K562 (cell line): Measurements from ENCODE around the gene MACROD2. TPM values are rescaled to one million over a fixed set of nuclear protein-coding genes. Genes with fewer than 3 reads are reported as not detected.

Experiments used
- ATAC-seq: fragments of 200-7000 bp; cut with Tn5 transposase; 3 replicates; pipeline ENCODE4 v1.9.1; 2020; ENCODE audit warnings: moderate library complexity
- BruUV-seq: library from RNA; stranded (reverse); fragments of 400-500 nt; replicated peaks from 2 replicates; lab custom pipeline; 2021; lab: Mats Ljungman, UMichigan
- CTCF ChIA-PET: fragments of 300-600 bp; formaldehyde crosslinking; extraction: SDS; loops from one replicate; lab custom pipeline; 2021; ENCODE audit warnings: low intra/inter-chr PET ratio; lab: Yijun Ruan, JAX
- POLR2A ChIA-PET: fragments of 300-600, 350-650 bp; sonication (Branson Sonifier 250); formaldehyde crosslinking; extraction: SDS; loops from one replicate; lab custom pipeline; 2021; ENCODE audit warnings: antibody characterized with exemption, inconsistent platforms; lab: Yijun Ruan, JAX
- DNase-seq, 4 experiments: peaks; one replicate each; pipeline versions ENCODE4 v3.0.0 to v3.0.0-alpha.2; 2011 to 2018; ENCODE audit warnings: low spot score in 3 of 4, mixed read lengths in 3 of 4; ENCODE audit errors: extremely low read depth in 1 of 4
- FAIRE-seq: peaks from 2 replicates; lab custom pipeline; 2011; peaks lifted over from hg19 to GRCh38; lab: Jason Lieb, UNC
- H2AFZ ChIP-seq: 2 replicates; pipeline ENCODE4 v1.6.0; 2011; ENCODE audit warnings: low read depth, low read length, control low read depth, inconsistent platforms
- H3K27ac ChIP-seq: fragments of 200-600 bp; 3 replicates; pipeline ENCODE4 v1.8.0; 2011; ENCODE audit warnings: low read depth, mild to moderate bottlenecking, control low read depth, inconsistent platforms, low read length, moderate library complexity, mixed read lengths; ENCODE audit errors: extremely low read depth
- H3K27me3 ChIP-seq, 2 experiments: fragments of 300-600 bp in 1 of 2; 2 replicates in 1 of 2; 3 replicates in 1 of 2; pipeline versions ENCODE4 v1.6.0 to v1.8.0; 2011; ENCODE audit warnings: inconsistent platforms in 2 of 2, low read length in 2 of 2, mild to moderate bottlenecking in 1 of 2, mixed read lengths in 1 of 2, moderate library complexity in 1 of 2; ENCODE audit not compliant: control insufficient read depth in 2 of 2, insufficient read depth in 2 of 2
- H3K36me3 ChIP-seq: fragments of 300-600 bp; 3 replicates; pipeline ENCODE4 v1.8.0; 2011; ENCODE audit warnings: mild to moderate bottlenecking, low read length, inconsistent platforms; ENCODE audit not compliant: control insufficient read depth, insufficient read depth
- H3K4me1 ChIP-seq, 2 experiments: fragments of 200-600 bp in 1 of 2; replicated peaks in 1 of 2; 2 replicates in 1 of 2; 3 replicates in 1 of 2; pipeline versions ENCODE4 v1.5.1 to v1.8.0; 2011; ENCODE audit warnings: inconsistent platforms in 2 of 2, low read length in 2 of 2, mild to moderate bottlenecking in 1 of 2, mixed read lengths in 1 of 2, moderate library complexity in 1 of 2; ENCODE audit not compliant: control insufficient read depth in 2 of 2, insufficient read depth in 2 of 2
- H3K4me2 ChIP-seq: 2 replicates; pipeline ENCODE4 v1.6.1; 2011; ENCODE audit warnings: low read length, control low read depth, inconsistent platforms, mixed read lengths; ENCODE audit not compliant: insufficient read depth
- H3K4me3 ChIP-seq: fragments of 200-600 bp; sonication (generic), shearing (Covaris generic); 2 replicates; pipeline ENCODE4 v1.5.1; 2016; ENCODE audit warnings: control low read depth, inconsistent platforms
- H3K79me2 ChIP-seq: fragments of 200-600 bp; 3 replicates; pipeline ENCODE4 v1.8.0; 2011; ENCODE audit warnings: low read length, inconsistent platforms; ENCODE audit not compliant: control insufficient read depth, insufficient read depth
- H3K9ac ChIP-seq, 2 experiments: 2 replicates each; pipeline versions ENCODE4 v1.6.0 to v1.6.1; 2011; ENCODE audit warnings: low read depth in 2 of 2, low read length in 2 of 2, control low read depth in 1 of 2, inconsistent platforms in 1 of 2, mild to moderate bottlenecking in 1 of 2, mixed read lengths in 1 of 2; ENCODE audit not compliant: insufficient read depth in 1 of 2
- H3K9me1 ChIP-seq: one replicate; pipeline ENCODE4 v1.6.0; 2011; ENCODE audit warnings: inconsistent platforms, mild to moderate bottlenecking, low read length, moderate library complexity; ENCODE audit not compliant: control insufficient read depth, insufficient read depth
- H3K9me3 ChIP-seq: replicated peaks from 2 replicates; pipeline ENCODE4 v1.5.1; 2011; ENCODE audit warnings: low read depth, low read length, inconsistent platforms; ENCODE audit not compliant: control insufficient read depth, insufficient read depth
- H4K20me1 ChIP-seq: replicated peaks from 2 replicates; pipeline ENCODE4 v1.6.1; 2011; ENCODE audit warnings: low read length, inconsistent platforms, mixed read lengths; ENCODE audit not compliant: control insufficient read depth, insufficient read depth
- CREB5 ChIP-seq: fragments of 250-450 bp; sonication (Bioruptor Pico); IDR thresholded peaks from 2 replicates; pipeline ENCODE4 v1.5.0; 2020; ENCODE audit warnings: mild to moderate bottlenecking
- NR0B1 ChIP-seq: fragments of 450-650 bp; IDR thresholded peaks from one replicate; pipeline ENCODE4 v1.6.1; 2018; ENCODE audit warnings: mild to moderate bottlenecking, moderate library complexity; ENCODE audit not compliant: partially characterized antibody
- PML ChIP-seq: IDR thresholded peaks from 2 replicates; pipeline ENCODE4 v1.6.1; 2012; ENCODE audit warnings: low read length, inconsistent platforms
- SMARCB1 ChIP-seq: IDR thresholded peaks from 2 replicates; pipeline ENCODE4 v1.6.1; 2011; ENCODE audit warnings: improper control_type of control experiment, low read depth; ENCODE audit not compliant: insufficient read length
- SMARCE1 ChIP-seq: fragments of 450-650 bp; IDR thresholded peaks from 2 replicates; pipeline ENCODE4 v1.7.1; 2016; ENCODE audit warnings: mild to moderate bottlenecking
- STAT6 ChIP-seq: sonication (generic); formaldehyde crosslinking; IDR thresholded peaks from 2 replicates; pipeline ENCODE4 v1.8.1; 2023; ENCODE audit warnings: mild to moderate bottlenecking, missing genetic modification reagents
- ZKSCAN8 ChIP-seq: fragments of 200-800 bp; sonication (Bioruptor generic); IDR thresholded peaks from 2 replicates; pipeline ENCODE4 v1.6.1; 2016; ENCODE audit warnings: missing genetic modification characterization, missing compliant biosample characterization
- ZNF282 ChIP-seq: sonication (generic); formaldehyde crosslinking; IDR thresholded peaks from 2 replicates; pipeline ENCODE4 v1.8.1; 2023; ENCODE audit warnings: missing genetic modification reagents
- ZNF644 ChIP-seq: fragments of 200-800 bp; sonication (Bioruptor generic); IDR thresholded peaks from 2 replicates; pipeline ENCODE4 v1.6.1; 2016; ENCODE audit warnings: low read depth, missing genetic modification characterization, missing compliant biosample characterization
- ZNF75A ChIP-seq: fragments of 450-650 bp; formaldehyde crosslinking; IDR thresholded peaks from 2 replicates; pipeline ENCODE4 v1.4.0; 2020; ENCODE audit warnings: mild to moderate bottlenecking
- WGBS: fragments of 100-300 bp; shearing (Covaris generic); methylation state at CpG from one replicate; pipeline ENCODE4 v1.1.6; 2016; ENCODE audit warnings: low coverage, mixed read lengths; ENCODE audit not compliant: insufficient coverage; ENCODE audit errors: missing lambda C conversion rate; 5-methylcytosine and 5-hydroxymethylcytosine counted together
- in situ Hi-C: fragments of 300-500 bp; cut with MboI; formaldehyde crosslinking; loops from 4 replicates; pipeline ENCODE4 v1.15.0; 2018; ENCODE audit warnings: inconsistent platforms, mixed read lengths
- intact Hi-C: fragments of 100-400 bp; cut with micrococcal nuclease; formaldehyde crosslinking; loops from 2 replicates; pipeline ENCODE4 v1.14.2; 2022
- polyA plus RNA-seq, 8 experiments: library from polyadenylated mRNA; depleted of rRNA in 4 of 8; stranded (reverse) in 5 of 8; unstranded in 3 of 8; fragments of >200 nt; fragmentation: Nextera tagmentation in 2 of 8; fragmentation: Illumina TruSeq in 1 of 8; extraction: Ambion mirVana in 2 of 8; extraction: Trizol in 1 of 8; gene quantifications; 2 replicates each; pipeline versions ENCODE4 v1.2.1 to v1.2.3, GENCODE V29; 2011 to 2014; ENCODE audit warnings: inconsistent platforms in 1 of 8, missing spikeins in 1 of 8
- total RNA-seq, 7 experiments: library from RNA; depleted of rRNA in 6 of 7; stranded (reverse); fragments of >200 nt in 6 of 7; fragmentation: Illumina TruSeq in 2 of 7; extraction: Trizol in 2 of 7; gene quantifications; 2 replicates each; pipeline versions ENCODE4 v1.2.1 to v1.2.3, GENCODE V29; 2011 to 2021; ENCODE audit warnings: low replicate concordance in 1 of 7
- TF ChIP-seq, protein P1 (sequence below): fragments of 150-350 bp; IDR thresholded peaks from 2 replicates; pipeline ENCODE4 v1.6.1; 2014; ENCODE audit warnings: low read depth, mild to moderate bottlenecking, low read length, borderline replicate concordance
- TF ChIP-seq, protein P2 (sequence below): sonication (generic); formaldehyde crosslinking; IDR thresholded peaks from 2 replicates; pipeline ENCODE4 v1.8.0; 2022; ENCODE audit warnings: missing genetic modification reagents, mild to moderate bottlenecking, borderline replicate concordance

MACROD2 gene
- total and polyA plus RNA-seq, 9 of the 15 experiments (the other 6 are each of a cell fraction or from before 2014, with no cell fraction given) = not detected

- TF ChIP-seq ZNF644 = no peak
- no peak for TF ChIP-seq STAT6 (CRISPR knock-in tag)
- no peak for TF ChIP-seq SMARCE1
- no peak for TF ChIP-seq SMARCB1
- TF ChIP-seq ZNF75A (CRISPR knock-in tag) = no peak
- TF ChIP-seq ZKSCAN8 (CRISPR knock-in tag) = no peak
- no peak for TF ChIP-seq NR0B1
- no peak for TF ChIP-seq CREB5 (CRISPR knock-in tag)
- no peak for TF ChIP-seq PML
- TF ChIP-seq, protein P1, sequence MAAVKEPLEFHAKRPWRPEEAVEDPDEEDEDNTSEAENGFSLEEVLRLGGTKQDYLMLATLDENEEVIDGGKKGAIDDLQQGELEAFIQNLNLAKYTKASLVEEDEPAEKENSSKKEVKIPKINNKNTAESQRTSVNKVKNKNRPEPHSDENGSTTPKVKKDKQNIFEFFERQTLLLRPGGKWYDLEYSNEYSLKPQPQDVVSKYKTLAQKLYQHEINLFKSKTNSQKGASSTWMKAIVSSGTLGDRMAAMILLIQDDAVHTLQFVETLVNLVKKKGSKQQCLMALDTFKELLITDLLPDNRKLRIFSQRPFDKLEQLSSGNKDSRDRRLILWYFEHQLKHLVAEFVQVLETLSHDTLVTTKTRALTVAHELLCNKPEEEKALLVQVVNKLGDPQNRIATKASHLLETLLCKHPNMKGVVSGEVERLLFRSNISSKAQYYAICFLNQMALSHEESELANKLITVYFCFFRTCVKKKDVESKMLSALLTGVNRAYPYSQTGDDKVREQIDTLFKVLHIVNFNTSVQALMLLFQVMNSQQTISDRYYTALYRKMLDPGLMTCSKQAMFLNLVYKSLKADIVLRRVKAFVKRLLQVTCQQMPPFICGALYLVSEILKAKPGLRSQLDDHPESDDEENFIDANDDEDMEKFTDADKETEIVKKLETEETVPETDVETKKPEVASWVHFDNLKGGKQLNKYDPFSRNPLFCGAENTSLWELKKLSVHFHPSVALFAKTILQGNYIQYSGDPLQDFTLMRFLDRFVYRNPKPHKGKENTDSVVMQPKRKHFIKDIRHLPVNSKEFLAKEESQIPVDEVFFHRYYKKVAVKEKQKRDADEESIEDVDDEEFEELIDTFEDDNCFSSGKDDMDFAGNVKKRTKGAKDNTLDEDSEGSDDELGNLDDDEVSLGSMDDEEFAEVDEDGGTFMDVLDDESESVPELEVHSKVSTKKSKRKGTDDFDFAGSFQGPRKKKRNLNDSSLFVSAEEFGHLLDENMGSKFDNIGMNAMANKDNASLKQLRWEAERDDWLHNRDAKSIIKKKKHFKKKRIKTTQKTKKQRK = no peak
- TF ChIP-seq ZNF282 (CRISPR knock-in tag) = no peak
- TF ChIP-seq, protein P2, sequence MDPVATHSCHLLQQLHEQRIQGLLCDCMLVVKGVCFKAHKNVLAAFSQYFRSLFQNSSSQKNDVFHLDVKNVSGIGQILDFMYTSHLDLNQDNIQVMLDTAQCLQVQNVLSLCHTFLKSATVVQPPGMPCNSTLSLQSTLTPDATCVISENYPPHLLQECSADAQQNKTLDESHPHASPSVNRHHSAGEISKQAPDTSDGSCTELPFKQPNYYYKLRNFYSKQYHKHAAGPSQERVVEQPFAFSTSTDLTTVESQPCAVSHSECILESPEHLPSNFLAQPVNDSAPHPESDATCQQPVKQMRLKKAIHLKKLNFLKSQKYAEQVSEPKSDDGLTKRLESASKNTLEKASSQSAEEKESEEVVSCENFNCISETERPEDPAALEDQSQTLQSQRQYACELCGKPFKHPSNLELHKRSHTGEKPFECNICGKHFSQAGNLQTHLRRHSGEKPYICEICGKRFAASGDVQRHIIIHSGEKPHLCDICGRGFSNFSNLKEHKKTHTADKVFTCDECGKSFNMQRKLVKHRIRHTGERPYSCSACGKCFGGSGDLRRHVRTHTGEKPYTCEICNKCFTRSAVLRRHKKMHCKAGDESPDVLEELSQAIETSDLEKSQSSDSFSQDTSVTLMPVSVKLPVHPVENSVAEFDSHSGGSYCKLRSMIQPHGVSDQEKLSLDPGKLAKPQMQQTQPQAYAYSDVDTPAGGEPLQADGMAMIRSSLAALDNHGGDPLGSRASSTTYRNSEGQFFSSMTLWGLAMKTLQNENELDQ (CRISPR knock-in tag) = no peak
- H3K9ac ChIP-seq = no peak overlapping the region
- H3K4me1 ChIP-seq = no peaks in the 10 kb centered on the region
- H3K79me2 ChIP-seq = no peaks in the 10 kb centered on the region
- H3K9me3 ChIP-seq = no peaks in the 10 kb centered on the region
- WGBS = 0% methylated on average over 1 of the region's 1 CpG
- H3K9me1 ChIP-seq = no peaks in the 10 kb centered on the region
- H3K4me3 ChIP-seq = no peak overlapping the region
- H3K27ac ChIP-seq = no peak overlapping the region
- ChIA-PET CTCF (no interaction called here), POLR2A (no interaction called here)
- H3K27me3 ChIP-seq = no peaks in the 10 kb centered on the region
- H4K20me1 ChIP-seq = no peaks in the 10 kb centered on the region
- H2AFZ ChIP-seq = no peak overlapping the region
- no peak for DNase-seq
- in situ Hi-C loops (no loop called here), intact Hi-C loops (no loop called here)
- ATAC-seq = no peak
- no peak overlapping the region for H3K4me2 ChIP-seq
- H3K36me3 ChIP-seq = no peaks in the 10 kb centered on the region
- no peak for FAIRE-seq
- no TSS peak for BruUV-seq
These were observed 2053.6 kb downstream of the MACROD2 start for GRCh38 chr20:16048876-16049275.
